GM21723 (cell line): Measurements from ENCODE around the gene CRTC1.

Source experiments
- ATAC-seq: cut with Tn5 transposase; IDR thresholded peaks from one replicate; pipeline ENCODE4 v1.9.1; 2021; ENCODE audit warnings: mild to moderate bottlenecking, moderate library complexity; ENCODE audit not compliant: unreplicated experiment

The CRTC1 gene

GRCh38 chr19:18743784-18744418, 60.4 kb downstream of the CRTC1 start:
- ATAC-seq, result no peak

DNA sequence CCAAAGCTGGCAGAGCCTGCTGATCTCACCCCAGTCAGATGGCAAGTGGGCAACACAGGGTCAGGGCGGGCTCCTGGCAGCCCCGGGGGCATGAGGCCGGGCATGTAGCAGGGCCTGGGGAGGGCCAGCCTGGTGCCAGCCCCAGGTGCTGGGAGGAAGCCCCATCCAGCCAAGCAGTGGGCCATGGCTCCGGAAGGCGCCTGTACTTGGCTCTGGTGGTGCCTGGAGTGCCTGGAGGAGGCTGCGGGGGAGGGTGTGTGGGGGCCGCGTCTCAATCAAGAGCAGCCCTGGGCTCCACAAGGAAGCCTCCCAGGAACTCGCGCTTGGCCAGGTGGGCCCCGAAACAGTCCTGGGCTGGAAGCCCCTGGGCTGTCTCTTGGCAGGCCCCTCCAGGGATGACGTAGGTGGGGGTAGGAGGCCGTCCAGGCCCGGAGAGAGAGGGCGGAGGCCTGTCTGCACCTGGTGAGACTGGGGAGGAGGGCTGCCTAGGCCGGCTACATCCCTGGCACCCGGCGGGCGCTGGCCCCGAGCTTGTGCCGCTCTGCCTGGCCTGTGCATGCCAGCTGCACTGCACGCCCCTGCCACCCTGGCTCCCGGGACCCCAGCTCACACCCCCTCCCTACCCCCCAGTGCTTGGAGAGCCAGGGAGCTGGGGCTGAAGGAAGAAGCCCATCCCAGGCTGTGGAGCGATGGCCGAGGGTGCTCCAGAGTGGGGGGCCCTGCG, 61.7 kb downstream of the CRTC1 start:
- ATAC-seq, result no peak

- ATAC-seq, result no peak
Observed at GRCh38 chr19:18745931-18746330, 62.5 kb downstream of the CRTC1 start.

DNA sequence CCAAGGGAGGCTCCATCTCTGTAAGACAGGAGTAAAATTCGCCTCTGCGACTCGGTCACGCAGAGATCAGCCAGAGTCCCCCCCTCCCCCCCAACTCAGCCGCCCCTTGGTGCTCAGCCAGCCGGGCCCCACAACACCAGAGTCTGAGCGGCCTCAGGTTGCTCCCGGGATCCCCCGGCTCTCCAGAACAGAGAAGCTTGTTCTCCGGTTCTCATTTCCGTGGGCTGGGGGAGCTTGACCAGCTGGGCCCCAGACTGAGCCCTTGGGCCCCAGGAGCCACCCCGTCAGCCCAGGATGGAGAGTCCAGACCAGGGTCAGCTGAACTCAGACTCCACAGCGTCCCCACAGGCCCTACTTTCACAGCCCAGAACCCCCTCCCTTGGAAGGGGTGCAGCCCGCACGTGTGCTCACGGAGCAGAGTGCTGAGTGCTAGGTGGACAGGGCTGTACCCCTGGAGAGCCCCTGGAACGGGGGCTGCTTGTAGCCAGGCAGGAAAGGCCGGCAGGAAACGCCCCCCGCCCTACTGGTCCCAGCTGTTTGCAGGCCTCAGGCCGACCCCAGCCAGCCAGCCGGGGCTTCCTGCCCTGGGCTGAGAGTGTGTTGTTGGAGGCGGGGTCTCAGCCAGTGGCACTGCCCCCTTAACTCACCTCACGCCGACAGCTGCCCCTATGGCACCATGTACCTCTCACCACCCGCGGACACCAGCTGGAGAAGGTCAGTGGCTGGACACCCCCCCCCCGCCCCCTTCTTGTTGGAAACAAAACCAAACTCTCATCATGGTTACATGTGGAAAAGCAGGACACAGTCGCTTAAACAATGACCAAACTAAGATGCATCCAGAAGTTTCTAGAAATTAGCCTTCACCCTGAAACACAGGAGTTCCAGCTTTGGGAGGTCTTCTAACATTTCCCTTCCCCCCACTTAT, 63.2 kb downstream of the CRTC1 start:
- ATAC-seq, result no peak

- no peak for ATAC-seq
Observed at GRCh38 chr19:18749362-18750231, 66.1 kb downstream of the CRTC1 start.

- no peak for ATAC-seq
Observed at GRCh38 chr19:18750295-18750970, 67.0 kb downstream of the CRTC1 start.

DNA sequence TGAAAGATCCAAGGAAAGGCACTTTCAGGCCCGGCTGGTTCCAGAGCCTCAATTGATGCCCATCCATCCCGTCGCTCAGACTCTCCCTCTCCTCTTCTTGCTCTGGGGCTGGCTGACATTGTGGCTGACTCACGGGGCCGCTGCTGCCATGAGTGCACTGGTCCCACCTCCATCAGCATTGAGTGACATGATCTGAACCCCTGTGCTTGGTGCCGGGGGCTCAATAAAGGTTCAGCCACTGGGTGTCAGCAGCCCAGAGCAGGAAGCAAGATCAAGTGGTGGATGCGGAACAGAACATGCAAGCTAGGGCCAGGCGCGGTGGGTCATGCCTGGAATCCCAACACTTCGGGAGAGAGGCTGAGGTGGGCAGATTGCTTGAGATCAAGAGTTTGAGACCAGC, 68.1 kb downstream of the CRTC1 start:
- no peak for ATAC-seq

DNA sequence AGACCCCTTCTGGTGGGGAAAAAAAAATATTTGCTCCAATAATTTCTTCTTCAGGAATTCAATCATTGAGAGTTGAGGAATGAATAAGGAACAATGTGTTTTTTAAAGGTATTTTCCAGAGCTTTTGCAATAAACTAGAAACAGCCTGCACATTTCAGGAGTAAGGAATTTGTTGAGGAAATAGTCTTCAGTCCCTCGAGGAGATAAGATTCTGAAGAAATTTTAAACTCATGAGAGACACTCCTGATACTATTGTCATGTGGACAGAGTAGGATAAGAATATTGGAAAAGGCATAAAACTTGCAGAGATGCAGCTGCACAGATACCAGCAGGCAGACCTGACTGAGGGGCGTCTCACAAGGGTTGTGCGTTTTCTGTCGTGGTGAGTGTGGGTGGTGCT, 71.0 kb downstream of the CRTC1 start:
- no peak for ATAC-seq

DNA sequence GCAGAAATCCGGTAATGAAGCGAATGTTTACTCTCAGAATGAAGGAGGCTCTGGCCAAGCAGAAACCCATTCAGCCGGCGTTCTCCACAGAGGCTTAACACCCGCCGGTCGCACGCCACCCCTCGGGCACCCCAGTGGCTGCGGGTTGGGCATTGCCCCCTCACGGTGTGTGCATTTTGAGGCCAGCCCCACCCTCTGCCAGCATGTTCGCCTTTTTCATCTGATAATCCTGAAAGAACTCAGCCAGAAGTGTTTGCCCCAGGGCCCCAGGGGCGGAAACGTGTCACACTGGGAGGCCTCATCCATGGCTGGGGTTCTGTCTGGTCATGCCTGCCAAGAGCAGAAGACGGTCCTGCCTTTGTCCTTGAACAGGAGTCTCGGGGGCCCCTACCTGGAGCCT, 73.4 kb downstream of the CRTC1 start:
- no peak for ATAC-seq

DNA sequence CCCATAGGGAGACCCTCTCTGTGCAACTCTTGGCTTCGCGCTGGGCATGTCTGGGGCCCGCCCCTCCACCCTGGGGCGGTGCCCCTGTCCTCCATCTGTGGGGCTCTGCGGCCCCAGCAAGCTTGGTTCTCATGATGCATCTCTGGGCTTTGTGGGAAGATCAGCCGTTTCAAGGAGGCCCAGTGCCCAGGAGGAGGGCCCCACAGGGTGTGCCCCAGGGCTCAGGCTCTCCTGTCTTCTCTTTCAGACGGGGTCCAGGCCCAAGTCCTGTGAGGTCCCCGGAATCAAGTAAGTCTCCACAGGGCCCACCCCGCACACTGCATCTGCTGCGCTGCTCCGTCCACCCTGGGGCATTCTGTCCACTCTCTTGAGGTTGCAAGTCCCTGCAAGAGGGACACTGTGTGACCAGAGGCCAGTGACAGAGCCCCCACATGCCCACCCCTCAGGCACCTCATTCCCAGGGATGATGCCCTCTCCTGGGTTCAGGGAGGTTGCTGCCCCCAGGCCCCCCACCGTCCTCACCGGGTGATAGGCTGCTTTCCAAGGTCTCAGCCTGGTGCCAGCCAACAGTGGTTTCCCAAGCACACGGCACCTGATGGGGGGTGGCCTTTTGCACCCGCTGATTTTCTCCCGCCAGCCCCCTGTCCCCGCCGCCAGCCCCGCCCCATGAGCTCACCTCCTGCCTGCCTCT, 76.0 kb downstream of the CRTC1 start:
- no peak for ATAC-seq

DNA sequence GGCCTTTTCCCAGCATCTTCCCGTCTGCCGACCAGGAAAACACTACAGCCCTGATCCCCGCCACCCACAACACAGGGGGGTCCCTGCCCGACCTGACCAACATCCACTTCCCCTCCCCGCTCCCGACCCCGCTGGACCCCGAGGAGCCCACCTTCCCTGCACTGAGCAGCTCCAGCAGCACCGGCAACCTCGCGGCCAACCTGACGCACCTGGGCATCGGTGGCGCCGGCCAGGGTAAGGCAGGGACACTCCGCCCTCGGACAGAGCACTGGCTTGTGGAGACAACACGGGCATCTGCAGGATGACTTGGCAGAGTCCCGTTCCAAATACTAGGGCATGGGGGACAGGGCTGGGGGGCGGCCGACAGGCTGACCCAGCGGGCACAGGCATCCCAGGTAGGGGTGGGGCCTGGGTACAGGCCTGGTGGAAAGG, 76.5 kb downstream of the CRTC1 start:
- ATAC-seq, result no peak

DNA sequence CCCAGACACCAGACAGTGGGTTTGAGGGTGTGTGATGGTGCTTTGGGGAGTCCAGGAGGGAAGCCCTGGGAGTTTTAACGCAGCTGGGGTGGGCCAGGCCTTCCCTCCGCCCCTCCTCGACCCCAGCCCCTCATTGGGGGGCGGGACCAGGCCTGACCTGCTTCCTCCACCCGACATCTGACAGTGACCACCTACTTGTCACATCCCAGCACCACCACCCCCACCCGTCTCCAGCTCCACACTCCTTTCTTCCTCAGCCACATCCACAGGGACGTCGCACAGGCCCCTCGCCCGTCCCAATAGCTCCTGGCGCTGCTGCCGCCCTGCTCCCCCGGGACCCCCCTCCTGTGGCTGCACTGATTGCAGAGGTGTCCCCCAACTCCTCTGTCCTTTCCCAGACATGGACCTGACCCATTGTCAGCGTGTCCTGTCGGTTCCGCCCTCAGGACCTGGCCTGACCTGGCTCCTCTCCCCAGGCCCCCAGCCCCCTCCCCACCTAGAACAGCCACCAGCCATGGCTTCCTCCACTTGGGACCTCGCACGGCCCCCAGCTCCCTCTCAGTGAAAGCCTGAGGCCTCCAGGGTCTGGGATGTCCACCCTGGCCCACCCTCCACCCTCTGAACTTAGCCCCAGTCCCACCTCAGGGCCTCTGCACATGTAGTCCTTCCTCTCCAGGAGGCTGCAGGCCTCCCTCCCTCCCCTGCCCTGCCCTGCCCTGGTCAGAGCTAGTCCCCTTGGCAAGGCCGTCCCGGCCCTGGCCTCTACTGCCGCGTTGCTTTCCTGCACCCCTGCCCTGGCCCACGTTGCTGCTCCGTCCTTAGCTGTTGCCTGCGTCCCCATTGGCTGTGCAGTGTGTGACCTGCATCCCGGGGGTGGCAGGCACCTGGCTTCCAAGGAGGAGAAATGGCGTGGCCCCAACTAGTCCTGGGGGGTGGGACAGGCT, 77.2 kb downstream of the CRTC1 start:
- no peak for ATAC-seq

DNA sequence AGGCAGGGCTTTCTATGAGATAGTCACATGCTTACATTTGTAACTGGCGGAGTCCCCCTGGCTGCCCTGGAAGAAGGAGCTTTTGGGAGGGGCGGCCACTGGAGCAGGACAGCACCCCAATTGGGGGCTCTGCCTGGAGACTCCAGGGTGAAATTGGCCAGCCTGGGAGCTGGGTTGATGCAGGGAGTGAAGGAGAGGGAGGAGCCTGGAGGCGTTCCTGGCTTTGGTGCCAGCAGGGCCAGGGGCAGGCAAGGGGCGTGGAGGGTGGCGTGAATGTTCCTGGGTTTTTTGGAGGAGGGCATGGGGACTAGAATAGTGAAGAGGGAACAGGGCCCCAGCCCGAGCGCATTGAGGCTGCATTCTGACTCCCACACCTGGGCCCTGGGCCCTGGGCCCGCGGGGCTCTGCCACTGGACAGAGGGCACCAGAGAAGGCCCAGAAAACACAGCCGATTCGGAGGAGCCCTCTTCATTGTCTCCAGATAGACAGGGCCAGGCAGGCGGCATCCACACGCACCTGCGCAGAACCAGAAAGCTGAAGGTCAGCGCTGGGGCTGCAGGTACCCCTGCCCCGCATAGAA, 78.1 kb downstream of the CRTC1 start:
- ATAC-seq, result no peak

GRCh38 chr19:18762125-18763023, 78.9 kb downstream of the CRTC1 start:
- no peak for ATAC-seq

DNA sequence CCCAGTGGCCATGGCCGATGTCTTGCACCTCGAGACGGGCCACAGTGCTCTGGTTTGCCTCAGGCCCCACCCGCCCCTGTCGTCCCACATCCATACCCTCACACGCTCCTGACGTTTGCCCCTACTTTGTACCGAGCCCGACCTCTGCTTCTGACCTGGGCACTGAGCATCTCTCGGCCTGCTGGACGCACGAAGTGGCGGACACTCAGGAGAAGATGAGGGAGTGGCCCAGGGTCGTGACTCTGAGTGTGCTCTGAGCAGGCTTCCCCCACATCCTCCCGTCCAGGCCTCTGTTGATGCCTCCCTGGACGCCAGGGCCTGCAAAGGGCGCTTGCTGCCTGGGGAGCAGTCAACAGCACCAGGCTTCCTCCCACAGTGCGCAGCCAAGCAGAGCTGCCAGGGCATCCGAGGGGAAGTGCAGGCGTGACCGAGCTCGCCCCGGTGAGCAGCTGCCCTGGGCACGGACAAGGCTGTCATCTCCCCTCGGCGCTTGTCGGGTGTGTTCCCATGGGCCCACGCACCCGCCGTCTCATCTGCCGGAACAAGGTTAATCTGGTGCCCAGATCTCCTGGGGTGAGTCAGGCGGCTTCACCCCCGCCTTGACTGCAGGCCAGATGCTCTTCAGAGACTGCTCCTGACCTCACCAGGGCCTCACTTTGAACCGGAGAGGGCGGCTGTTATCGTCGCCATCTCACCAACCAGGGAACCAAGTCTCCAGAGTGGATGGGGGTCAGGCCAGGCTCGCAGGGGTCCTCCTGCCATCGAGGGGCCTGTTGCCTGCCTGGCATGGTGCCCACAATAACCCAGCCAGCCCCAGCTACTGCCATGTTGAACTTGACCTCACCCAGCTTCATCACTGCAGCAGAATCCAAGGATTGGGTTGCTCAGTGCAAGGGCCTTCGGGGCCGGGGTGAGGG, 80.5 kb downstream of the CRTC1 start:
- ATAC-seq, result no peak

- ATAC-seq, result no peak
Observed at GRCh38 chr19:18764591-18765051, 81.1 kb downstream of the CRTC1 start.
